ENCODE measurements around the gene DTNB. TPM values are rescaled to one million over a fixed set of nuclear protein-coding genes. Genes with fewer than 3 reads are reported as not detected.

DTNB gene
- polyA plus RNA-seq, 1 donor from 2014 or later: 22.5 TPM

- Histone ChIP-seq H3K4me2 (ENCODE audit: low read length) (no peak overlapping the region), H3K79me2 (replicated peaks; ENCODE audit: insufficient read depth, low read length) (no peaks in the 10 kb centered on the region), H3K9ac (ENCODE audit: low read length) (no peak overlapping the region), H3K27me3 (ENCODE audit: insufficient read depth, low read depth, low read length) (no peaks in the 10 kb centered on the region), H3F3A (ENCODE audit: insufficient read depth, low read length, poor library complexity, severe bottlenecking) (no peaks in the 10 kb centered on the region), H3K9me2 (ENCODE audit: insufficient read depth, low read length) (no peaks in the 10 kb centered on the region), H3K4me3 (ENCODE audit: low read length) (no peak overlapping the region), H4K20me1 (ENCODE audit: insufficient read depth) (no peaks in the 10 kb centered on the region), H3K36me3 (ENCODE audit: insufficient read depth, low read length) (no peaks in the 10 kb centered on the region), H2AFZ (ENCODE audit: low read depth, low read length) (no peak overlapping the region), H3K9me3 (ENCODE audit: low read length) (no peaks in the 10 kb centered on the region), H3K27ac (ENCODE audit: low read length) (no peak overlapping the region)
- TF ChIP-seq TAF1 (IDR thresholded peaks at IDR 0.05; ENCODE audit: low read depth) (no peak), POLR2AphosphoS5 (IDR thresholded peaks at IDR 0.05) (no peak), EP300 (conservative IDR thresholded peaks at IDR 0.05; ENCODE audit: poor library complexity, severe bottlenecking) (no peak), EZH2 (IDR thresholded peaks at IDR 0.05; ENCODE audit: borderline replicate concordance, insufficient read depth, low read length, poor library complexity, severe bottlenecking) (no peak)
Observed at GRCh38 chr2:25454824-25455611, 218.4 kb downstream of the DTNB start.

GRCh38 chr2:25453199-25453905 lies 220.0 kb downstream of the DTNB start:
- Histone ChIP-seq H3K27me3 (ENCODE audit: insufficient read depth, low read depth, low read length) (no peaks in the 10 kb centered on the region), H3K4me2 (ENCODE audit: low read length) (no peak overlapping the region)
- no peak for TF ChIP-seq POLR2AphosphoS5 (IDR thresholded peaks at IDR 0.05)

DNA sequence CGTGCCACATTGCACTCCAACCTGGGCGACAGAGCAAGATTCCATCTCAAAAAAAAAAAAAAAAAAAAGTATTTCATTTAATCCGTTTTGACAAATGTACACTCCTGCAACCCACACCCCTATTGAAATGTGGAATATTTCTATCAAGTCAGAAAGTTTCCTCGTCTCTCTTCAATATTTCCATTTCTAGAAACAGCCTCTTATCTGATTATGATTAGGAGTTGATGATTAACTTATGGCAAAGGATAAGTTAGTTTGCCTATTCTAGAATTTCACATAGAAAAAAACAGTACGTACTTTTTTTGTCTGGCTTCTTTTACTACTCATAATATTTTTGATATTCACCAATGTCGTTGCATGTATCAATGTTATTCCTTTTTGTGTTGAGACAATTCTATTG lies 224.6 kb downstream of the DTNB start:
- Histone ChIP-seq H3K36me3 (ENCODE audit: insufficient read depth, low read length) (no peaks in the 10 kb centered on the region), H3K4me3 (ENCODE audit: low read length) (no peak overlapping the region), H3K9me3 (ENCODE audit: low read length) (no peaks in the 10 kb centered on the region), H3F3A (ENCODE audit: insufficient read depth, low read length, poor library complexity, severe bottlenecking) (no peaks in the 10 kb centered on the region), H4K20me1 (ENCODE audit: insufficient read depth) (no peaks in the 10 kb centered on the region), H3K27me3 (ENCODE audit: insufficient read depth, low read depth, low read length) (no peaks in the 10 kb centered on the region), H3K27ac (ENCODE audit: low read length) (no peak overlapping the region), H3K79me2 (replicated peaks; ENCODE audit: insufficient read depth, low read length) (no peaks in the 10 kb centered on the region), H3K4me2 (ENCODE audit: low read length) (no peak overlapping the region), H3K9me2 (ENCODE audit: insufficient read depth, low read length) (no peaks in the 10 kb centered on the region), H3K9ac (ENCODE audit: low read length) (no peak overlapping the region), H2AFZ (ENCODE audit: low read depth, low read length) (no peak overlapping the region)
- no peak for TF ChIP-seq EZH2 (IDR thresholded peaks at IDR 0.05; ENCODE audit: borderline replicate concordance, insufficient read depth, low read length, poor library complexity, severe bottlenecking)
- TF ChIP-seq EP300 (conservative IDR thresholded peaks at IDR 0.05; ENCODE audit: poor library complexity, severe bottlenecking): no peak
- no peak for TF ChIP-seq CTCF (IDR thresholded peaks at IDR 0.05; ENCODE audit: poor library complexity, severe bottlenecking)
- TF ChIP-seq SMC3 (conservative IDR thresholded peaks at IDR 0.05; ENCODE audit: poor library complexity): no peak
- TF ChIP-seq REST (IDR thresholded peaks at IDR 0.05; ENCODE audit: borderline replicate concordance): no peak
- TF ChIP-seq RAD21 (conservative IDR thresholded peaks at IDR 0.05): no peak
- TF ChIP-seq MXI1 (conservative IDR thresholded peaks at IDR 0.05; ENCODE audit: poor library complexity, severe bottlenecking): no peak
- TF ChIP-seq TAF1 (IDR thresholded peaks at IDR 0.05; ENCODE audit: low read depth): no peak
- no peak for TF ChIP-seq POLR2AphosphoS5 (IDR thresholded peaks at IDR 0.05)

More at GRCh38 chr2:25453199-25453905, 220.0 kb downstream of the DTNB start:
- no peaks in the 10 kb centered on the region for H3K79me2 ChIP-seq (replicated peaks; ENCODE audit: insufficient read depth, low read length)
- H2AFZ ChIP-seq (ENCODE audit: low read depth, low read length): no peak overlapping the region
- no peak overlapping the region for H3K27ac ChIP-seq (ENCODE audit: low read length)
- no peaks in the 10 kb centered on the region for H3F3A ChIP-seq (ENCODE audit: insufficient read depth, low read length, poor library complexity, severe bottlenecking)
- no peaks in the 10 kb centered on the region for H4K20me1 ChIP-seq (ENCODE audit: insufficient read depth)
- no peak overlapping the region for H3K4me3 ChIP-seq (ENCODE audit: low read length)
- no peaks in the 10 kb centered on the region for H3K9me2 ChIP-seq (ENCODE audit: insufficient read depth, low read length)
- H3K9me3 ChIP-seq (ENCODE audit: low read length): no peaks in the 10 kb centered on the region
- H3K36me3 ChIP-seq (ENCODE audit: insufficient read depth, low read length): no peaks in the 10 kb centered on the region
- H3K9ac ChIP-seq (ENCODE audit: low read length): no peak overlapping the region
